ENCODE data around the gene CTR9.
A peak's percentile ranks its signal among the peaks of the same experiment; 100 is the strongest.
"Not testable (repeated sequence)": the region's sequence is repeated elsewhere in the genome, so short reads cannot be mapped to it uniquely, and the experiment has no call there.

The CTR9 gene

GRCh38 chr11:10784232-10785145 lies 33.4 kb downstream of the CTR9 start:
- no peak for DNase-seq

GRCh38 chr11:10785146-10785474 lies 34.1 kb downstream of the CTR9 start:
- no peak for DNase-seq

GRCh38 chr11:10786451-10786850 lies 35.4 kb downstream of the CTR9 start:
- DNase-seq = no peak

DNA sequence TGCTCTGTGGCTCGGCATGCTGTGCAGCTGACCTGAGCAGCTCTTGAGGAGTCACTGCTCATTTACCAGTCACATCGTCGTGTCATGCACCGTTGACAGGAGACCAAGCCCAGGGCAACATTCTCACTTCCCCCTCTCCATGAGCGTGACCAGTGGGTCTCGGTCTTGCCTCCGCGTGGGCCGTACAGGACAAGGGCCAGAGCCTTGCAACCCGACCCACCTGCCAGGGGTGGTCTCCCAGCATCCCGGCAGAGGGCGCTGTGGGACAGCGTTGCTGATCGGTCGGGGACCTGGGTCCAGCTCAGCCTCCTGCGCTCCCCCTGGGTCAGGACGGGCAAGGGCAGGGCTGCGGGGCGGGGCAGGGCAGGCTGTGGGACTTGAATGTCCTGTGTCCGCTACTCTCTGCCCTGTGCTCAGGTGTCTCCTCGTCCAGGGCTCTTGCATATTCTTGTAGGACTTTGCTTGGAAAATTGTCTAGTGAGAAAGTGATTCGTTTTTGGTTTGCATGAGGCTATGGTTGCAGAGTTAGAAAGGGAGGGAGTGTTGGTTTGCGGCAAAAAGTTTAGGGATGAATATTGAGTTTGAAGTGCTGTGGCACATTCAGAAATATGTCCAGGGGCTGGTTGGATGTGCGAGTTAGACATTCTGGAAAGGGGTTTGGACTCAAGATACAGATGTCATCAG lies 41.5 kb downstream of the CTR9 start:
- DNase-seq = peak; percentile 91

GRCh38 chr11:10793470-10794255 lies 42.6 kb downstream of the CTR9 start:
- no peak for DNase-seq

DNA sequence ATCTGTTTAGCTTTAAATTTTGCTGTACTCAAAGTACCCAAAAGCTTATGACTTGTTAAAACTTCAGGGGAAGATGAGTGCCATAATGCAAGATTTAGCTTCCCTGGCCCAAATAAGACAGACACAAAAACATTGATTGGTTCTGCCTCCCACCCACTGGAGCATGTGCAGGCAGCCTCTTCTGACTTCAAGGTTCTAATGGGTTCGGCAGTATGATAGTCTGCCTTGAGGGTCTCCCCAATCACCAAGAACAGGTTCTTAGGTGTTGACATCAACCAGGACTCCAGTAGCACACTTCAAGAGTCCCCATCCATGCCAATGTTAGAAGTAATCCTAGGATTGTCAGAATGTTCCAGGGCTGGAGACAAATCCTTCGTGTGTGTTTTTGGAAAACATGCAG lies 45.1 kb downstream of the CTR9 start:
- no peak for DNase-seq

DNA sequence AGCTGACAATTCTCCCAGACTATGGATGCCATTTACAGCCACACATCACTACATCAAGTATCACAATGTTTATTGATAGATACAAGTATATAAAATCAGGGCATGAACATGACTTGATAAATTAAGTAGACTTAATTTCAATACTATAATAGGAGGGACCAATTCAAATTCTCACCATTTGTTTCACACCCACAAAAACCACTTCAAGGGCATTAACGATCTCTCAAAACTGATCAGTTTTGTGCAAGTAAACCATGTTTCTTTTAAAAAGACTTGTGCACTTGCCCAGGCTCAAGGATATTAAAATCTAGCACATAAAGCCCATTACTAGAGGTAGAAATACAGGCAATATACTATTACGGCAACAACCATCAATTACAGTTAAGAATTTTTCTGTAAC lies 46.0 kb downstream of the CTR9 start:
- no peak for DNase-seq

DNA sequence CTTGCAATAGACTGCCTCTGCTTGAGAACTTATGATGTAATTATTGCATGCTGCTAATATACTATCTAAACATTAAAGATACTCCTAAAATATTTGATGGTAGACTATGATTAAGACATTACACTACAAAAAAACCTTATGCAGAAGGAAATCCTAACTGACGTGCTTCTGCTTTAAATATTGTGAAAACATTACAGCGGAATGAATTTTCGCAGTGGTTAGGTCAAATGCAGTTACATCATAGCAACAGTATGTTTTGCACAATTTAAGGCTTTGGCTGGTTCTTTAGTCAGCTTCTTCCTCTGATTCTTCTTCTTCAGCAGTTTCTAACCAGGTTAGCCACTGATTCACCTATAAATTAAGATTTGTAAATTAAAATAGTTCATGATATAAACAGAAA lies 46.5 kb downstream of the CTR9 start:
- no peak for DNase-seq

GRCh38 chr11:10798330-10798928 lies 47.4 kb downstream of the CTR9 start:
- no peak for DNase-seq

GRCh38 chr11:10800292-10800691 lies 49.2 kb downstream of the CTR9 start:
- no peak for DNase-seq

DNA sequence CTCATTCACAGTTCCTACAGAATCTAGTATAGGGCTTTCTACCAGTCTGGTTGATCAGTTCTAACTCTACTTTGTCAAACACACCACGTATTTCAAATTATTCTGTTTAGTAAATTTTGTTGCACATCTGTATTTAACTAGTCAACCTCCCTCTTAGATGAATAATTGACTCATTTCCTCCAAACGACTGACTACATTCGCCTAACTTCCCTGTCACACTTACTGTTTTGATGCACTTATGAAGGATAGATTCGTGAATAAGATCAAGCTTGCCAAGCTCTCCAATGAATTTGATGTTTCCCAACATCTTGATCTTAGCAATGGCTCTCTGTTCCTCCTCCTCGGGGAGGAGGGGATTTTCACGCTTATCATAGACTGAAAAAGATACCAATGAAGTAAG lies 52.6 kb downstream of the CTR9 start:
- no peak for DNase-seq

- no peak for DNase-seq
Observed at GRCh38 chr11:10805741-10806140, 54.7 kb downstream of the CTR9 start.

DNA sequence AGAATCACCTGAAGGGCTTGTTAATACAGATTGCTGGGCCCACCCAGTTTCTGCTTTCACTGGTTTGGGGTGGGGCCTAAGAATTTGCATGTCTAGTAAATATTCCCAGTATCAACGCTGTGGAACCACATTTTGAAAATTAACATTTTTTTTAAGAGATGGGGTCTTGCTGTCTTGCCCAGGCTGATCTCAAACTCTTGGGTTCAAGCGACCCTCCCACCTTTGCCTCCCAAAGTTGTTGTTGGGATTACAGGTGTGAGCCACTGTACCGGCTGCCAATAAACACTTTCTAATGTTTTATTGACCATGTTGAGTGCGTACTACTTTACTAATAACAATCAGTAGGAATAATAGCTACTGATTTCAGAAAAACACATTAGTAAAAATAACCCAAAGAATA lies 55.2 kb downstream of the CTR9 start:
- DNase-seq = no peak

GRCh38 chr11:10807493-10808234 lies 56.6 kb downstream of the CTR9 start:
- DNase-seq = peak; percentile 55

DNA sequence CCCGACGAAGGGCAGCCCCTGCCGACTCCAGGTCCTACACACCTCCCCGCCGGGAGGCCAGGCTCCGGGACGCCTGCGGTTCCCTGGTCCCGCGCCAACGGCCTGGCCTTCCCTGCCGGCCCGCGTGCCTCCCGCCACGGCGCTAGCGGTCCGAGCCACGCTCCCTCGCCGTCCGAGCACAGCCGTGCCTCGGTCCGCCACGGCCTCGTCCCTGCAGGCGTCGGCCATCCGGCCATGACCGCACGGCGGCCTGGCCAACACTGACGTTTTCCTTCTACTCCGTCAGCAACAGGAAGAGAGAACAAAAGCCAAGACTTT lies 57.1 kb downstream of the CTR9 start:
- no peak for DNase-seq

DNA sequence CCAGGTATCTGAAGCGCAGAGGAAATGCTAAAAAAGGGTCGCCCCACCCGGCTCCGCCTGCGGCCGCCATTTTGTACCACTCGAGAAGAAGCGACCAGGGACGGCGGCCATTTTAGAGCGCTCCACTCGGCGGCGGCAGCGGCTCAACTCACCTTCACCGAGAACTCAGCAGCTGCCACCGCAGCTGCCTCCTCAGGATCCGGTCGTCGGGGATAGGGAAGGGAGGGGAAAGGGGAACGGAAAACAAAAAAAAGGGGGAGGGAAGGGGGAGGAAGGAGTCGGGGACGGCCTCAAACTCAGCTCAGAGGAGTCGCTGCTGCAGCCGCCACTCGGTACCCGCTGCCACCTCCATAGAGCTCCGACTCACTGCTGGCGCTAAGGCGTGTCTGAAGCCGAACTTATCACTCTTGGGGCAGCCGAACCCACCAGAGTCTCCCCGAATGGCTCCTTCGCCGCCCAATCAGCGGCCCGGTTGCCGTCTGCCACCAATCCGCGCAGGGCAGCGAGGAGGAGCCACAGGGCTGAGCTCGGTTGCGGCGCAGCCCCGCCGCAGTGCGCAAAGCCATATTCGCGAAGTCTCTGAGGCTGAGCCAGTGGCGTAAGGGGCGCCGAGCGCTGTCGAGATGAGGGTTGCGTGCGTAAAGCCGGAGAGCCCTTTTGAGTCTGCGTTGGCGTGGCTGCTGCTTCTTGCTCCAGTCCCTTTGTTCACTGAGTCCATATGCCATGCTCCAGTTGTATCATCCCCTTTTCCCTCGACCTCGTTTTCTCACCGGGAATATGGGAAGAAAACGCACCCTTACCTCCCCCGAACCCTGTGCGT lies 57.7 kb downstream of the CTR9 start, which contains the start of gene EIF4G2:
EIF4G2 (minus strand) TSS at position 374 of the 820 bp plus-strand sequence.
- DNase-seq = peak; percentile 99

- peak; percentile 56 for DNase-seq
Observed at GRCh38 chr11:10809373-10810160, 58.5 kb downstream of the CTR9 start.

GRCh38 chr11:10813945-10814344 lies 62.9 kb downstream of the CTR9 start:
- DNase-seq = peak; percentile 42

- no peak for DNase-seq
Observed at GRCh38 chr11:10818594-10818993, 67.5 kb downstream of the CTR9 start.

GRCh38 chr11:10822491-10822890 lies 71.4 kb downstream of the CTR9 start:
- DNase-seq = not testable (repeated sequence)

DNA sequence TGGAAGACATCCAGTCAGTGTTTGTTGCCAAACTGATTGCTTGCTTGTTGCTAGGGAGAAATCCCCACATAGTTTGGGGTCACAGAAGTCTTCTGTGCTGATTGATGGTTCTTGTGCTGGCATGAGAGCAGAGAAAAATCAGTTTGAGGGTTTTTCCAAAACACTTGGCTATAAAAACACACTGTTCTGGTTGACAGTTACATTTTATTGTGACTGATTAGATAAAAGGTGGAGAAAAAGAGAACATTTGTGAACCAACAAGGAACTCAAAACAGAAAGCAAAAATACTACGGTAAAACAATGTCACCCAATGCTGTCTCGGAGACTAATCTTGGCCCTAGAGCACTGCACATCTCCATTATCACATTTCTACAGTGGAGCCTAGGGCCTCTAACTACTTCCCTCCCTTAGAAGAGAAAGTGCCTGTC lies 72.1 kb downstream of the CTR9 start:
- no peak for DNase-seq

All from activated CD4-positive, alpha-beta T cell treated with anti-CD3 and anti-CD28 coated beads, Interleukin-2, Interleukin-6, amounts not matched to agents 100 ng/mL and 50 ng/mL, durations not matched to agents 16 hours and 8 hours (primary cell).